GM21786 (cell line): ENCODE results near the gene ZFP91.

Experiments
- ATAC-seq: cut with Tn5 transposase; IDR thresholded peaks from one replicate; pipeline ENCODE4 v1.9.1; 2021; ENCODE audit not compliant: unreplicated experiment

ZFP91 gene

GRCh38 chr11:58659404-58659803 is 80.5 kb downstream of the ZFP91 start:
- ATAC-seq, result no peak

DNA sequence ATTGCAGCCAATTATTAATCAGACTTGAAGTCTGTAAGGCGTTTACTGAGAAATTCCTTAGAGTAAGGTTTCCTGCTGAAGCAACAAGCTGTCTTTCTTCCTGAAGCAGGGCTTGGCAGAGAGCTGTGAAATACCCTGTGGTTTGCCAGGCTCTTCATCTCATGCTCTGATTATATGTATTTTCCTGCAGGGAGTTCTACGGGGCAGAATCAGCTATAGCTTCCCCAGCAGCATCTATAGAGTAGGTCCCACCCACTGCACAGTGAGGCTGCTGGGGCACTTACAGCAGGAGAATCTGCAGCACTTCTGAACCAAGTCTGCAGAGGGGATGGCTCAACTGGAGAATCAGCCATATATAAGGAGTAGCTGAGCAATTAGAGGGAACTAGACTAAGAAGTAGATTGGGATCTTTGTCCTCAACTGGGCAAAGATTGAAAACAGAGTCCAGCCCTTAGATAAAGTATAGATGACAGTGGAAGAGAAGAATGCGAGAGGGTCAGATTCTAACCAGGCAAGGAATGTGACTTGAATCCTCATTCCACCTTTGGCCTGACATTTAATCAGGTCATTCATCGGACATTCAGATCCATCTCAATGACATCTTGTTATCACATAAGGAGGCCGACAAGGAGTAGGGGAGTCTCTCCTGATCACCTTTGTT is 81.2 kb downstream of the ZFP91 start:
- no peak for ATAC-seq
